SKM-1 treated with dmso at 0.1 percent for 144 hours (cell line): ENCODE measurements around the gene ERICH4.
"Not testable (repeated sequence)": the region's sequence is repeated elsewhere in the genome, so short reads cannot be mapped to it uniquely, and the experiment has no call there.

ENCODE experiments used
- DNase-seq: peaks from one replicate; lab custom pipeline; 2025; ENCODE audit not compliant: unreplicated experiment; lab: John Stamatoyannopoulos, UW

The ERICH4 gene

DNA sequence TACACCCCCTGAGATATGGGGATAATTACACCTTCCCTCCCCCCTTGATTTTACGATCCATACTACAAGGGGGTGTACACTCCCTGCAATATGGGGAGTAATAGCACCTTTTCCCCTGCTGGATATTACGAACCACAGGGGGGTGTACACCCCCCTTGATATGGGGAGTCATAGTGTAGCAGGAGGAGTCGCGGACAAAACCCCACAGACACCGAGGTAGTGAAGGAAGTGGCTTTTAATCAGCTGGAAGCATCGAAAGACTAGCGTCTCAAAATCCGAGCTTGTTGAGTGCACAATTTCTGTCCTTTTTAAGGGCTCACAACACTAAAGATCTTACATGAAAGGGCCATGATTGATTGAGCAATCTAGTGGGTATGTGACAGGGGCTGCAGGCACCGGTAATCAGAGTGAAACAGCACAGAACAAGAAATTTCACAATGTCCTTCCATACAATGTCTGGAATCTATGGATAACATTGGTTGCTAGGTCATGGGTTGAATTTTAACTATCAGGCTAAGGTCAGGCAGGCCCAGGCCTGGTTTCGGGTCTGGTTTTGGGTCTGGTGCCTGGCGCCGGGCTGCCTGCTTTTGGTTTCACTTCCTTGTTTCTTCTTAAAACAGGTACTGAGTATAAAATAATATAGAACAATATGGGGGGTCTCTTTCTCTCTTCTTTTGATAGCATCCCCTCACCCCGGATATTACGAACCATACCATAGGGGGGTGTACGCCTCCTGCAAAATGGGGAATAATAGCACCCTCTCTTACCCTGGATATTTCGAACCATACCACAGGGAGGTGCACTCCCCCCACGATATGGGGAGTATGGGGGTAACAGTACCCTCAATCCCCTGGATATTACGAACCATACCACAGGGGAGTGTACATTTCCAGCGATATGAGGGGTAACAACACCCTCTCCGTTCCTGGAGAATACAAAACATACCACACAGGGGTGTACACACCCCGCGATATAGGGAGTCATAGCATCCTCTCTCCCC is 20.6 kb downstream of the ERICH4 start:
- not testable (repeated sequence) for DNase-seq

DNA sequence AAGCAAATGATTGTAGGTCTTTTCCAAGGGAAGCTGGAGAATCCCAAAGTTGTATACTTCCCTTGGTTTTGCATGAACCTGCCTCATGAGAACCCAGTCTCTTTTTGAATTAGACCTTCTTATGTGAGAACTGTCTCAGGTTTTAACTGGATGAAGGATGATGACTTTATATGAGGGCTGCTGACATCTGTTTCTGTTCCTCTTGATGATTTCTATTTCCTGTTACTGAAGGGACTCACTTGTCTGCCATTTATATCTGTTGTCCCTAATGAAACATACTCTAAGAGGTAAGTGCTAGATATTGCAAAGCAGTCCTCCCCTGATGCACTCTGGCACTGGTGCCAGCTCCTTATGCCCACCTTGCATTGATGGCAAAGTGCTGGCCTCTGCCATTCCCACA is 33.6 kb downstream of the ERICH4 start:
- no peak for DNase-seq

DNA sequence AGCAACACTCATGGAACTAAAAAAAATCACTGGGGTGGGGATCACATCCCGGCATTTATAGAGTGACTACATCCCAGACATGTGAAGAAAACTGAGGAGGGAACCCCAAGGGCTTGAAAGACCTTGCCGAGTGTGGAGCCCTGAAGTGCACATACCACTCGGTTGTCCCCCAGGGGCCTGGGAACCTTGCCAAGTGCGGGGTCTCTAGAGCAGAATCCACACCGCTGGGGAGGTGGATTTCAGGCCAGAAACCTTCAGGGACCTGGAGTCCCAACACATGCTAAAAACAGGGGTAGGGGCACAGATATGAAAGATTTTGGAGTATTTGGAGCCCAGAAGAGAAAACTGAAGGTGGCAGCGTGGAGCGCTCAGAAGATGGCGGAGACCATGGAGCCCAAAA is 35.2 kb downstream of the ERICH4 start:
- no peak for DNase-seq

DNA sequence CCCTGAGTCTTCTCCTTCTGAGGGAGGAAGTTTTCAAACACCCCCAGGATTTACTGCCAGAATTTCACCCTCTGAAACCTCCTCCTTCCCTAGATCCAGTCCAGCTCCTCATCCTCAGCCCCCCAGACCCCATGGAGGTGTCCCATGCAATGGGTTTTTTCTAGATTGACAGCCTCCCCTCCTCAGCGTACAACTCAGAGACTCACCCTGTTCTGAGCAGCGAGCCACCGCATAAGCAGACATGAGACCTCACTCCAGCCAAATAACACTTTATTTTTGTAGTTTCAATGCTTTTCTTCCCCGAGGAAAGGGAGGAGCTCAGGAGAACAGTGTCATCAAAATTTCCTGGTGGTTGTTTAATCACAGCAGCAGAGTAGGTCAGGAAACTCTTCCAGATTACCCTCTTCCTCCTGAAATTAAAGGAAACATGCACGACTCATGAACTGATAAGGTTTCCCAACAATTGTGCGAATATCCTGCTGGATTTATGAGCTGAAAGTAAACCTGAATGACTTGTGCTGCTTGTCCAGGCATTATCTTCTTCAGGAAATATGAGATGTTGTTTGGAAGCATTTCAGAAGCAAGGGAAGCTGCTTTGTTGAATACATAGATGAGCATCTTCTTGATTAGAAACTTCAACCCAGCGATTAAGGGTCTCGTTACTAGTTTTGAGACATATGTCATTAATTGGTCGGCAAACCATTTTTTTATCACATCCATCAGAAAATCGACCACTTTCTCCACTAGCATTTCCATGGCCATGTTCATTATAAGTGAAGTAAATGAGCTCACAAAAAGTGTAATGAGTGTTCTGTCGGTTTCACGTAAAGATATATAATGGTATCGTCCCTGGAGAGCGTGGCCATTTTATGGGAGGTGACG is 36.2 kb downstream of the ERICH4 start:
- DNase-seq = no peak

DNA sequence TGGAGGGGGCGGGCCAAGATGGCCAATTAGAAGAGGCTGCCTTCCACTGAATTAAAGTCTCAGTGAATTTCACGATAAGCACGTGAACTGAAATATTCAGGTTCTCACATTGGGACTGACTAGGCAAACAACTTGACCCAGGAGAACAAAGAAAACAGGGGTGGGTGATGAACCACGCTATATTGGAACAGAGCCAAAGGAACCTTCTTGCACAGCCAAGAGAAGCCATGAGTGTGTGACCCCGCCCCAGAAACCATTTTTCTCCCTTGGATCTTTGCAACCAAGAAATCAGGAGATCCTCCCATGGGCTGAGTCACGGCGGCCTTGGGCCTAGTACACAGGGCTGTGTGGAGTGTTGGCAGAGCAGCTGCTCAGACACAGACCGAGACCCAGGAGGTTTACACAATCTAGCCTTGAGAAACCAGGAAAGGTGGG is 36.8 kb downstream of the ERICH4 start:
- no peak for DNase-seq

DNA sequence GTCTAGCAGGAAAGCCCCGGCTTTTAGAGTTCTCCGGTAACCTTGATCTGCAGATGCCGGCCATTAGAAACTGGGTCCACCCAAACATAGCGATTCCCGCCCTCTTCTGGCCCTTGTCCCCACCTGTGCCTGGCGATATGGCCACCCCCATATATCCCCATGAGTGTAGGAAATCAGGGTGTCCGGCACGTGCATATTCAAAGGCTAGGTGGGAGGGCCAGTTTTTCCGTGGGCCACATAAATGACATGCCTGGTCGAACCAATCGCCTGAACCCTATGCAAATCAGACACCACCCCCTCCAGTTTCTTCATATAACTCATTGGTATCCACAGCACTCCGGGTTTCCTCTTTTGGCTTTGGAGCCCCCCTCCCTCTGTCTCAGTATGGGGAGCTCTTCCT is 37.4 kb downstream of the ERICH4 start:
- DNase-seq = no peak

DNA sequence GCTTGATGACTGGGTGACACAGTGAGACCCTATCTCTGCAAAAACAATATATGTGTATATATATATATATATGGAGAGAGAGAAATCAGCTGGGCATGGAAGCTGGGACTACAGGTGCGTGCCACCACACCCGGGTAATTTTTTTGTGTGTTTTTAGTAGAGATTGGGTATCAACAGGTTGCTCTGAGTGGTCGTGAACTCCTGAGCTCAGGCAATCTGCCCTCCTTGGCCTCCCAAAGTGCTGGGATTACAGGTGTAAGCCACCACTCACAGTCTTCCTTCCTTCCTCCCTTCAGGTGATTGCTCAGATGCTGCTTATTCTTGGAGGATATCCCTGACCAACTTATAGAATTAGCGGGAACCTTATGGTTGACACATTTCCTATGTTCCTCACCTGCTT is 41.9 kb downstream of the ERICH4 start:
- DNase-seq = no peak

DNA sequence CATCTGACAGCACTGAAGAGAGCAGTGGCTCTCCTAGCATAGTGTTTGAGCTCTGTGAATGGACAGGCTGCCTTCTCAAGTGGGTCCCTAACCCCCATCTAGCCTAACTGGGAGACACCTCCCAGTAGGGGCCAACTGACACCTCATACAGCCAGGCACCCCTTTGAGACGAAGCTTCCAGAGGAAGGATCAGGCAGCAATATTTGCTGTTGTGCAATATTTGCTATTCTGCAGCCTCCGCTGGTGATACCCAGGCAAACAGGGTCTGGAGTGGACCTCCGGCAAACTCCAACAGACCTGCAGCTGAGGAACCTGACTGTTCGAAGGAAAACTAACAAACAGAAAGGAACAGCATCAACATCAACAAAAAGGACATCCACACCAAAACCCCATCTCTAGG is 44.0 kb downstream of the ERICH4 start:
- not testable (repeated sequence) for DNase-seq

DNA sequence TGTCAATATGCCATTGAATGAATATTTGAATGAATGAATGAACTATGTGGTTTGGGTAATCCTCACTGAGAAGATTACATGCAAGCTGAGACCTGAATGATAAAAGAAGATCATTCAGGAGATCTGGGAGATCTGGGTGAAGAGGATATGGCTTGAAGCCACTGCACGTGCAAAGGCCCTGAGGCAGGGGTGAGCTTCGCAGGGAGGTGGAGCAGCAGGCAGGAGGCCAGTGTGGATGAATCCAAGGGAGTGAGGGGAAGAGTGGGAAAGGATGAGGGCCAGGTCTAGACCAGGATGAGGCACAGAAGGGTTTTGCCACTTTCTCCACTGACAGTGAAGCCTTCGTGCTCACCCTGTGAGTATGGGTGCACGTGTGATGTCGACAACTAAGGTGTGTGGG is 49.9 kb downstream of the ERICH4 start:
- no peak for DNase-seq
